ENCODE measurements around the gene CRB2.

- no peak for TF ChIP-seq CTCF (IDR thresholded peaks at IDR 0.05)
- TF ChIP-seq POLR2A (IDR thresholded peaks at IDR 0.05), result no peak
Observed at GRCh38 chr9:123395276-123395688, 39.3 kb downstream of the CRB2 start.

All from adrenal gland (tissue), 5 donors.